Vagina (tissue), 2 donors: ENCODE measurements around the gene CHST14.

Experiments used
- POLR2AphosphoS5 ChIP-seq, 2 donors: sonication (generic); formaldehyde crosslinking; IDR thresholded peaks; one replicate each; pipeline ENCODE4 v1.9.0; 2017; ENCODE audit warnings: antibody characterized with exemption in 2 of 2, mild to moderate bottlenecking in 2 of 2, low read depth in 1 of 2; ENCODE audit not compliant: insufficient read depth in 1 of 2
- TF ChIP-seq, protein P1 (sequence below), 3 experiments: fragments of 450-650 bp in 2 of 3; fragments of 200-600 bp in 1 of 3; sonication (generic) in 1 of 3; IDR thresholded peaks; one replicate each; pipeline ENCODE4 v1.5.1; 2017 to 2019; ENCODE audit warnings: antibody characterized with exemption in 3 of 3, mild to moderate bottlenecking in 2 of 3, moderate library complexity in 2 of 3

DNA sequence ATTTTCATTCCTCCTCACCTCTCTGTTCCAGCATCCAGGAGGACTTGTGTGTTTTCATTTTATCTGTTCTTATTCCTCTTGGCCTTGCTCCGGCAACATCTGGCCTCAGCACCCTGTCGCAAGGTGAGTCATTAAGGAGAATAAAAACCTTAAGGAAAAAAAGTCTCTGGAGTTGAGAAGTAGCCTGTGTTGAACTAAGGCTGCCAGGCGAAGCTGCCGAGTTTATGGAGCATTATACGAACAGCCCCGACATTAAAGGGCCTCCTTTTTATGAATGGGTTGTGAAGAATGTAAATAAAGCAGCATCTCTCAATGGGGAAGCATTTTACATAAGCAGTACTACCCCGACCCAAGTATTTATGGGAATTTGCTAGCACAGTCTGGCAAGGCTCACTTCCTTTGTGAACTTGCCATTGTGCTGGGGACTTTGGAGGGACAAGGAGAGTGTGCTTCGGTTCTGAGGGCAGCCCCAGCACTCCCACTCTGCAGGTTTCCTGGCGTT, 25.3 kb upstream of the CHST14 start:
- TF ChIP-seq, protein P1, sequence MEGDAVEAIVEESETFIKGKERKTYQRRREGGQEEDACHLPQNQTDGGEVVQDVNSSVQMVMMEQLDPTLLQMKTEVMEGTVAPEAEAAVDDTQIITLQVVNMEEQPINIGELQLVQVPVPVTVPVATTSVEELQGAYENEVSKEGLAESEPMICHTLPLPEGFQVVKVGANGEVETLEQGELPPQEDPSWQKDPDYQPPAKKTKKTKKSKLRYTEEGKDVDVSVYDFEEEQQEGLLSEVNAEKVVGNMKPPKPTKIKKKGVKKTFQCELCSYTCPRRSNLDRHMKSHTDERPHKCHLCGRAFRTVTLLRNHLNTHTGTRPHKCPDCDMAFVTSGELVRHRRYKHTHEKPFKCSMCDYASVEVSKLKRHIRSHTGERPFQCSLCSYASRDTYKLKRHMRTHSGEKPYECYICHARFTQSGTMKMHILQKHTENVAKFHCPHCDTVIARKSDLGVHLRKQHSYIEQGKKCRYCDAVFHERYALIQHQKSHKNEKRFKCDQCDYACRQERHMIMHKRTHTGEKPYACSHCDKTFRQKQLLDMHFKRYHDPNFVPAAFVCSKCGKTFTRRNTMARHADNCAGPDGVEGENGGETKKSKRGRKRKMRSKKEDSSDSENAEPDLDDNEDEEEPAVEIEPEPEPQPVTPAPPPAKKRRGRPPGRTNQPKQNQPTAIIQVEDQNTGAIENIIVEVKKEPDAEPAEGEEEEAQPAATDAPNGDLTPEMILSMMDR (IDR thresholded peaks at IDR 0.05), result no peak
- TF ChIP-seq POLR2AphosphoS5 (IDR thresholded peaks at IDR 0.05; ENCODE audit: insufficient read depth in 1 of 2, low read depth in 1 of 2), result no peak
